Activated T-helper 1 cell treated with Interleukin-2 at 50 U/mL for 16 hours (primary cell): ENCODE measurements around the gene ZNF708.
"Not testable (repeated sequence)": the region's sequence is repeated elsewhere in the genome, so short reads cannot be mapped to it uniquely, and the experiment has no call there.

Experiments used
- DNase-seq: peaks from one replicate; pipeline ENCODE4 v3.0.0-alpha.2; 2020; ENCODE audit warnings: low read depth

ZNF708 gene

DNA sequence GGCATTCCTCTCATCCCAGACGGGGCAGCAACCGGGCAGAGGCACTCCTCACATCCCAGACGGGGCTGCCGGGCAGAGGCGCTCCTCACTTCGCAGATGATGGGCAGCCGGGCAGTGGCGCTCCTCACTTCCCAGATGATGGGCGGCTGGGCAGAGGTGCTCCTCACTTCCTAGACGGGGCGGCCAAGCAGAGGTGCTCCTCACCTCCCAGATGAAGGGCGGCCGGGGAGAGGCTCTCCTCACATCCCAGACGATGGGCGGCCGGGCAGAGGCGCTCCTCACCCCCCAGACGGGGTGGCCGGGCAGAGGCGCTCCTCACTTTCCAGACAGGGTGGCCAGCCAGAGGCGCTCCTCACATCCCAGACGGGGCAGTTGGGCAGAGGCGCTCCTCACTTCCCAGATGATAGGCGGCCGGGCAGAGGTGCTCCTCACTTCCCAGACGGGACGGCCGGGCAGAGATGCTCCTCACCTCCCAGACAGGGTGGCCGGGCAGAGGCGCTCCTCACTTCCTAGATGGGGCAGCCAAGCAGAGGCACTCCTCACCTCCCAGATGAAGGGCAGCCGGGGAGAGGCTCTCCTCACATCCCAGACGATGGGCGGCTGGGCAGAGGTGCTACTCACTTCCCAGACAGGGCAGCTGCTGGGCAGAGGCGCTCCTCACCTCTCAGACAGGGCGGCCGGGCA lies 68.9 kb downstream of the ZNF708 start:
- no peak for DNase-seq

DNA sequence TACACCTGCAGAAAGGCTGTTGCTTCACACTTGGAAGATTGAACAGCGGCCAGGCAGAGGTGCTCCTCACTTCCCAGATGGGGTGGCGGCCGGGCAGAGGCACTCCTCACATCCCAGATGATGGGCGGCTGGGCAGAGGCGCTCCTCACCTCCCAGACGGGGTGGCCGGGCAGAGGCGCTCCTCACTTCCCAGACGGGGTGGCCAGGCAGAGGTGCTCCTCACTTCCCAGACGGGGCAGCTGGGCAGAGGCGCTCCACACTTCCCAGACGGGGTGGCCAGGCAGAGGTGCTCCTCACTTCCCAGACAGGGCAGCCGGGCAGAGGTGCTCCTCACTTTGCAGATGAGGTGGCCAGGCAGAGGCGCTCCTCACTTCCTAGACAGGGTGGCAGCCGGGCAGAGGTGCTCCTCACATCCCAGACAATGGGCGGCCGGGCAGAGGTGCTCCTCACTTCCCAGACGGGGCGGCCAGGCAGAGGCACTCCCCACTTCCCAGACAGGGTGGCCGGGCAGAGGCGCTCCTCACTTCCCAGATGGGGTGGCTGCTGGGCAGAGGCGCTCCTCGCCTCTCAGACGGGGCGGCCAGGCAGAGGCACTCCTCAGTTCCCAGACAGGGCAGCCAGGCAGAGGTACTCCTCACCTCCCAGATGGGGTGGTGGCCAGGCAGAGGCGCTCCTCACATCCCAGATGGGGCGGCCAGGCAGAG lies 69.6 kb downstream of the ZNF708 start:
- not testable (repeated sequence) for DNase-seq

GRCh38 chr19:21256722-21257121 lies 72.5 kb downstream of the ZNF708 start:
- DNase-seq, result no peak
